Measurements from ENCODE around the gene ALOX15B.

- TF ChIP-seq CTCF (conservative IDR thresholded peaks at IDR 0.05) = no peak
- no peak for TF ChIP-seq EZH2 (IDR thresholded peaks at IDR 0.05; ENCODE audit: low read depth)
Measured at GRCh38 chr17:8081876-8082275, 43.0 kb downstream of the ALOX15B start.

Measured in PC-9 (cell line).